GM23338 (cell line): ENCODE data around the gene ADGRB3.

Experiments
- REST ChIP-seq: IDR thresholded peaks from one replicate; pipeline ENCODE4 v1.6.1; 2018; ENCODE audit warnings: antibody characterized with exemption; ENCODE audit not compliant: unreplicated experiment
- TF ChIP-seq, protein P1 (sequence below), 2 experiments: fragments of 200-600 bp in 1 of 2; sonication (generic) in 1 of 2; conservative IDR thresholded peaks; 2 replicates each; pipeline versions ENCODE4 v1.5.1 to v1.6.1; 2016 to 2017; ENCODE audit warnings: antibody characterized with exemption in 2 of 2, low read depth in 2 of 2, mild to moderate bottlenecking in 2 of 2, moderate library complexity in 1 of 2

DNA sequence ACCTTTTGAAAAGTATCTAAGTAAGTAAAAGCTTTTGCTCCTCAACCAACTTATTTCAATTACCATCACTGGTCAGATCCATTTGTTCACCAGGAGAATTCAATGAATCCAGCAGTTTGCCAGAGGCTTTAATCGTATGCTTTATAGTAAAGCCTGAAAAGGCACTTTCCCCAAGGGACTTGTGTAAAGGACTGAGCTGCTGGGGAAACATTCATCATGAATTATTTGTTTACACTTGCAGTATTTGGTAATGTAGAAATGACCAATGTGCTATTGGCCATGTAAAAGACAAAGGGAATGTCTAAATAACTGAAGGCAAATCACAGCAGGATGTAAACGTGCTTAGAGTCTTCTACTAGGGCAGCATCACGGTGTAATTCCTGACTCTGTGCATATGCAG, 471.4 kb downstream of the ADGRB3 start:
- TF ChIP-seq, protein P1, sequence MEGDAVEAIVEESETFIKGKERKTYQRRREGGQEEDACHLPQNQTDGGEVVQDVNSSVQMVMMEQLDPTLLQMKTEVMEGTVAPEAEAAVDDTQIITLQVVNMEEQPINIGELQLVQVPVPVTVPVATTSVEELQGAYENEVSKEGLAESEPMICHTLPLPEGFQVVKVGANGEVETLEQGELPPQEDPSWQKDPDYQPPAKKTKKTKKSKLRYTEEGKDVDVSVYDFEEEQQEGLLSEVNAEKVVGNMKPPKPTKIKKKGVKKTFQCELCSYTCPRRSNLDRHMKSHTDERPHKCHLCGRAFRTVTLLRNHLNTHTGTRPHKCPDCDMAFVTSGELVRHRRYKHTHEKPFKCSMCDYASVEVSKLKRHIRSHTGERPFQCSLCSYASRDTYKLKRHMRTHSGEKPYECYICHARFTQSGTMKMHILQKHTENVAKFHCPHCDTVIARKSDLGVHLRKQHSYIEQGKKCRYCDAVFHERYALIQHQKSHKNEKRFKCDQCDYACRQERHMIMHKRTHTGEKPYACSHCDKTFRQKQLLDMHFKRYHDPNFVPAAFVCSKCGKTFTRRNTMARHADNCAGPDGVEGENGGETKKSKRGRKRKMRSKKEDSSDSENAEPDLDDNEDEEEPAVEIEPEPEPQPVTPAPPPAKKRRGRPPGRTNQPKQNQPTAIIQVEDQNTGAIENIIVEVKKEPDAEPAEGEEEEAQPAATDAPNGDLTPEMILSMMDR (conservative IDR thresholded peaks at IDR 0.05; ENCODE audit: low read depth in 2 of 2), result no peak
- no peak for TF ChIP-seq REST
